ENCODE data around the gene RAMACL.

DNA sequence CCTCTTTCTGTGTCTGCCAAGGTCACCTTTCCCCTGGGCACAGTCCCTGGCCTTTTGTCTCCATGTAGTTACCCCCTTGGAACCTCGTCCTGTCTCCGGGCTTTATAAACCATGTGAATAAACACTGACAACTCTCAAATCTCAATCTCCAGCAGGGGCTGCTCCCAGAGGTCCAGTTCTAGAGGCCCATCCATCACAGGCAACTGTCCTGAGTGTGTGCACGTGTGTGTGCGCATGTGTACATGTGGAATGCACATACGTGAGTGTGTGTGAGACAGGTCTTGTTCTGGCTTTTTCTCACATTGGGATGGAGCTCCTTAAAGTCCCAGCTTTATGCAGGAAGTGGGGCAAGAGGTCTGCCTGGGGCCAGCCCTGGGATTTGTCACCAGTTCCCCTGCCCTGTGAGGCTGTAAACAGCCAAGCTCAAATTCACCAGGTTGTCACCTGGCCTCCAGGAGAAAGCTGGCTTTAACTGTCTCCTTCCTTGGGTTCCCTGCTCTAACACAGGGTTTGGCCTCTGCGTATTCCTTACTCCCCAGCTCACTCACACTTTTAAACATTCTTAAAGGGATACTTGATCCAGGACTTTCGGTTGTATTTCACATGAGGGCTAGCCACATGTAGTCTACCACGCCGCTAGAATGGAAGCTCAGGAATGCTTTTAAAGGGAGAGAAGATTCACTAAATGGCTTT is 42.7 kb downstream of the RAMACL start:
- TF ChIP-seq, protein P1, sequence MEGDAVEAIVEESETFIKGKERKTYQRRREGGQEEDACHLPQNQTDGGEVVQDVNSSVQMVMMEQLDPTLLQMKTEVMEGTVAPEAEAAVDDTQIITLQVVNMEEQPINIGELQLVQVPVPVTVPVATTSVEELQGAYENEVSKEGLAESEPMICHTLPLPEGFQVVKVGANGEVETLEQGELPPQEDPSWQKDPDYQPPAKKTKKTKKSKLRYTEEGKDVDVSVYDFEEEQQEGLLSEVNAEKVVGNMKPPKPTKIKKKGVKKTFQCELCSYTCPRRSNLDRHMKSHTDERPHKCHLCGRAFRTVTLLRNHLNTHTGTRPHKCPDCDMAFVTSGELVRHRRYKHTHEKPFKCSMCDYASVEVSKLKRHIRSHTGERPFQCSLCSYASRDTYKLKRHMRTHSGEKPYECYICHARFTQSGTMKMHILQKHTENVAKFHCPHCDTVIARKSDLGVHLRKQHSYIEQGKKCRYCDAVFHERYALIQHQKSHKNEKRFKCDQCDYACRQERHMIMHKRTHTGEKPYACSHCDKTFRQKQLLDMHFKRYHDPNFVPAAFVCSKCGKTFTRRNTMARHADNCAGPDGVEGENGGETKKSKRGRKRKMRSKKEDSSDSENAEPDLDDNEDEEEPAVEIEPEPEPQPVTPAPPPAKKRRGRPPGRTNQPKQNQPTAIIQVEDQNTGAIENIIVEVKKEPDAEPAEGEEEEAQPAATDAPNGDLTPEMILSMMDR (IDR thresholded peaks at IDR 0.05; ENCODE audit: low read length): no peak
- TF ChIP-seq EZH2 (IDR thresholded peaks at IDR 0.05; ENCODE audit: borderline replicate concordance, low read length): no peak

Data from OCI-LY1 (cell line).